ENCODE data around the gene PID1.

Gene PID1

GRCh38 chr2:229164545-229165249 lies 106.4 kb downstream of the PID1 start:
- no peak for DNase-seq (ENCODE audit: low spot score)

GRCh38 chr2:229163893-229164292 lies 107.2 kb downstream of the PID1 start:
- DNase-seq (ENCODE audit: low spot score), result no peak

- DNase-seq (ENCODE audit: low spot score), result no peak
These were observed 109.1 kb downstream of the PID1 start for GRCh38 chr2:229162015-229162414.

GRCh38 chr2:229160984-229161383 lies 110.1 kb downstream of the PID1 start:
- DNase-seq (ENCODE audit: low spot score), result no peak

- no peak for DNase-seq (ENCODE audit: low spot score)
These were observed 110.9 kb downstream of the PID1 start for GRCh38 chr2:229160180-229160579.

GRCh38 chr2:229159405-229159804 lies 111.7 kb downstream of the PID1 start:
- no peak for DNase-seq (ENCODE audit: low spot score)

- DNase-seq (ENCODE audit: low spot score), result no peak
These were observed 116.7 kb downstream of the PID1 start for GRCh38 chr2:229154381-229154780.

GRCh38 chr2:229153951-229154350 lies 117.1 kb downstream of the PID1 start:
- DNase-seq (ENCODE audit: low spot score), result no peak

GRCh38 chr2:229153267-229153666 lies 117.8 kb downstream of the PID1 start:
- DNase-seq (ENCODE audit: low spot score), result no peak

- DNase-seq (ENCODE audit: low spot score), result no peak
These were observed 118.4 kb downstream of the PID1 start for GRCh38 chr2:229152674-229153073.

GRCh38 chr2:229150317-229150716 lies 120.8 kb downstream of the PID1 start:
- no peak for DNase-seq (ENCODE audit: low spot score)

GRCh38 chr2:229141424-229142025 lies 129.6 kb downstream of the PID1 start:
- no peak for DNase-seq (ENCODE audit: low spot score)

GRCh38 chr2:229137639-229138038 lies 133.4 kb downstream of the PID1 start:
- DNase-seq (ENCODE audit: low spot score), result no peak

- DNase-seq (ENCODE audit: low spot score), result no peak
These were observed 134.0 kb downstream of the PID1 start for GRCh38 chr2:229137066-229137465.

GRCh38 chr2:229133155-229133772 lies 137.8 kb downstream of the PID1 start:
- DNase-seq (ENCODE audit: low spot score), result no peak

- DNase-seq (ENCODE audit: low spot score), result no peak
These were observed 138.9 kb downstream of the PID1 start for GRCh38 chr2:229132236-229132635.

- no peak for DNase-seq (ENCODE audit: low spot score)
These were observed 140.6 kb downstream of the PID1 start for GRCh38 chr2:229130522-229130921.

- no peak for DNase-seq (ENCODE audit: low spot score)
These were observed 141.2 kb downstream of the PID1 start for GRCh38 chr2:229129738-229130371.

- DNase-seq (ENCODE audit: low spot score), result no peak
These were observed 143.6 kb downstream of the PID1 start for GRCh38 chr2:229127471-229127870.

- DNase-seq (ENCODE audit: low spot score), result no peak
These were observed 145.0 kb downstream of the PID1 start for GRCh38 chr2:229126066-229126465.

- DNase-seq (ENCODE audit: low spot score), result no peak
These were observed 147.0 kb downstream of the PID1 start for GRCh38 chr2:229124136-229124535.

GRCh38 chr2:229118927-229119326 lies 152.2 kb downstream of the PID1 start:
- DNase-seq (ENCODE audit: low spot score), result no peak

GRCh38 chr2:229118336-229118735 lies 152.8 kb downstream of the PID1 start:
- DNase-seq (ENCODE audit: low spot score), result no peak
